Colonic mucosa (tissue), 4 donors: Measurements from ENCODE around the gene FAM78B. TPM values are rescaled to one million over a fixed set of nuclear protein-coding genes. Genes with fewer than 3 reads are reported as not detected.

Experiments used
- DNase-seq: peaks from one replicate; pipeline ENCODE4 v3.0.0-alpha.2; 2020
- H3K27ac ChIP-seq: fragments of 200-600 bp; one replicate; pipeline ENCODE4 v1.8.0; 2021
- H3K27me3 ChIP-seq: fragments of 200-600 bp; one replicate; pipeline ENCODE4 v1.8.0; 2021
- H3K36me3 ChIP-seq: fragments of 200-600 bp; one replicate; pipeline ENCODE4 v1.8.0; 2021
- H3K4me1 ChIP-seq: fragments of 200-600 bp; one replicate; pipeline ENCODE4 v1.8.0; 2021; ENCODE audit warnings: mild to moderate bottlenecking
- H3K4me3 ChIP-seq: fragments of 200-600 bp; one replicate; pipeline ENCODE4 v1.8.0; 2021
- H3K9ac ChIP-seq, 2 donors: one replicate each; pipeline ENCODE4 v1.7.0; 2013; ENCODE audit warnings: control low read depth in 2 of 2, low read depth in 2 of 2, low read length in 2 of 2
- H3K9me3 ChIP-seq: fragments of 200-600 bp; one replicate; pipeline ENCODE4 v1.8.0; 2021
- intact Hi-C: fragments of 100-400 bp; cut with DNase I; formaldehyde crosslinking; loops from one replicate; pipeline ENCODE4 v1.14.1; 2022
- total RNA-seq, 2 donors: library from RNA; stranded (reverse); fragmentation: NEBNext Ultra II Directional in 1 of 2; extraction: Animal tissue kit (Norgen Biotek cat#: 25700) in 1 of 2; gene quantifications; one replicate each; pipeline ENCODE4 v1.2.1, GENCODE V29; 2021
- TF ChIP-seq, protein P1 (sequence below): fragments of 200-600 bp; IDR thresholded peaks from one replicate; pipeline ENCODE4 v1.8.0; 2022; ENCODE audit warnings: antibody characterized with exemption, mild to moderate bottlenecking
- donor health status: healthy.
- donor health status: DM: no; HTN: no; CAD: no.
- donor health status: DM: no; HTN: no; CAD: no.

Gene FAM78B
- 1 to 10 TPM in 1 of 2 donors, under 1 TPM in 1; 0.69 to 1.2 TPM for total RNA-seq

DNA sequence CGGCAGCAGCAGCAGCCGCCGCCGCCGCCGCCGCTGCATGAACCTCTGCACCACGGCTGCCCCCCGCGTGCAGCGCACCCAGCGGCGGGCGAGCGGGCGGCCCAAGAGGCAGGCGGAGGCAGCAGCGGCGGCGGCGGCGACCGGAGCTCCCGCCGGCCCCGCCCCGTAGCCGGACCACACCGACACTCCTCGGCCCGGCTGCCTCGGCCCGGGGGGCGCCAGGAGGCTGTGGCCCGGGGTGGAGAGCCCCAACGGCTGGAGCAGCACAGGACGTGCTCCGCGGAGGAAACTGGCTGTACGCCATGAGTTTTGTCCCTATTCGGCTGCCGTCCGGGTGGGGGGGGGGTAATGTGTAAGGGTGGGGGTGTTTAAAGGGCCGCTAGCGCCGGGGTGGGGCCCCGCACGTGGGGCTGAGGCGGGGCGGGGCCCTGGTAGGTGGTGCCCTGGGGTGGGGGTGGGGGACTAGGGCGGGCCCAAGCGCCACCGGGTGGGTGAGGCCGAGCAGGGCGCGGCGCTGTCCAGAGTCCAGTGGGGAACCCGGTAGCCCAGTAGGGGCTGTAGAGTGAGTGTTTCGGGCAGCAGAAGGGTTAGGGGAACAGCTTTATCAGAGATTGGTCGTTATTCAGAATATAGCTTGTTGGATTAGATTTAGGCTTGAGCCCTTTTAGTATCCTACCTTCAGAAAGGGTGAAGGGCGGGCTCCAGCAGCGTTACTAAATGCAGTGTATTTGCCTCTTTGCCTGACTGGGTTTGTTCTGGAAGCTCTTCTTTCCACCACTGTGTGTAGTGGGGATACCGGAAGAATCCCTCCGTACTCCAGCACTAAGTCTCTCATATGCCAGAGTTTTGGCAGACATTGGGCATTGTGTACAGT, at the start of gene FAM78B:
TSS of gene FAM78B (minus strand) at position 304 of the 874 bp plus-strand sequence. CDS start 753 bp downstream, outside the sequence.
- TF ChIP-seq, protein P1, sequence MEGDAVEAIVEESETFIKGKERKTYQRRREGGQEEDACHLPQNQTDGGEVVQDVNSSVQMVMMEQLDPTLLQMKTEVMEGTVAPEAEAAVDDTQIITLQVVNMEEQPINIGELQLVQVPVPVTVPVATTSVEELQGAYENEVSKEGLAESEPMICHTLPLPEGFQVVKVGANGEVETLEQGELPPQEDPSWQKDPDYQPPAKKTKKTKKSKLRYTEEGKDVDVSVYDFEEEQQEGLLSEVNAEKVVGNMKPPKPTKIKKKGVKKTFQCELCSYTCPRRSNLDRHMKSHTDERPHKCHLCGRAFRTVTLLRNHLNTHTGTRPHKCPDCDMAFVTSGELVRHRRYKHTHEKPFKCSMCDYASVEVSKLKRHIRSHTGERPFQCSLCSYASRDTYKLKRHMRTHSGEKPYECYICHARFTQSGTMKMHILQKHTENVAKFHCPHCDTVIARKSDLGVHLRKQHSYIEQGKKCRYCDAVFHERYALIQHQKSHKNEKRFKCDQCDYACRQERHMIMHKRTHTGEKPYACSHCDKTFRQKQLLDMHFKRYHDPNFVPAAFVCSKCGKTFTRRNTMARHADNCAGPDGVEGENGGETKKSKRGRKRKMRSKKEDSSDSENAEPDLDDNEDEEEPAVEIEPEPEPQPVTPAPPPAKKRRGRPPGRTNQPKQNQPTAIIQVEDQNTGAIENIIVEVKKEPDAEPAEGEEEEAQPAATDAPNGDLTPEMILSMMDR, result no peak
- Histone ChIP-seq H3K27me3 (peaks cover 7% of the 10 kb centered on the region), H3K9ac (peak within 1 kb of the TSS; percentile 68 to 85), H3K4me1 (peaks cover 5% of the 10 kb centered on the region), H3K4me3 (peak within 1 kb of the TSS; percentile 37), H3K27ac (peak within 1 kb of the TSS; percentile 48), H3K9me3 (no peaks in the 10 kb centered on the region), H3K36me3 (no peaks in the 10 kb centered on the region)
- peak; percentile 81 for DNase-seq
- intact Hi-C loops, result loop anchor here (10.0 kb wide), 1 partner anchor 232 kb away; no protein-coding TSS in a partner anchor

GRCh38 chr1:166202546-166202945, 35.7 kb upstream of the FAM78B start:
- intact Hi-C loops, result no loop called here
- TF ChIP-seq, protein P1, result no peak

DNA sequence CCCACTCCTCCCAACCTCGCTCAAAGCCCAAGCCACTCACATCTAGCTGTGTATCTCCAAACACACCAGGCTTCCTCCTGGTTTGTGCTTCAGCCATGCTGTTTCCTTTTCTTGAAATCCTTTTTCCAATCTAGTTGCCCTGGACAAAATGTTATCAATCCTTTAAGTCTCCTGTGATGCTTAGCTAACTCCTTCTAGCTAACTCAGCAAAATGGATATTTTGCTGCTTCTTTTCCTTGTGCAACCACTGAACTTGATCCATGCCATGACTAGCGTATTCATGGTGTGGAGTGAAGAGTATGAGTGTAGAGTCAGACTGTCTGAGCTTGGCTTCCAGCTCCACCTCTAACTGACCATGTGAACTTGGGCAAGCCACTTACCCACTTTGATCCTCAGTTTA, 33.9 kb upstream of the FAM78B start:
- Histone ChIP-seq H3K9me3 (no peaks in the 10 kb centered on the region), H3K4me1 (no peaks in the 10 kb centered on the region), H3K9ac (no peak overlapping the region), H3K27me3 (no peaks in the 10 kb centered on the region), H3K4me3 (no peak overlapping the region), H3K27ac (no peak overlapping the region), H3K36me3 (no peaks in the 10 kb centered on the region)
- TF ChIP-seq, protein P1, result no peak
- no peak for DNase-seq
- intact Hi-C loops, result no loop called here

More at GRCh38 chr1:166202546-166202945, 35.7 kb upstream of the FAM78B start:
- H3K36me3 ChIP-seq, result no peaks in the 10 kb centered on the region
- no peak overlapping the region for H3K4me3 ChIP-seq
- no peak overlapping the region for H3K27ac ChIP-seq
- H3K9ac ChIP-seq, result no peak overlapping the region
- no peaks in the 10 kb centered on the region for H3K9me3 ChIP-seq
- DNase-seq, result no peak
- no peaks in the 10 kb centered on the region for H3K27me3 ChIP-seq
- no peaks in the 10 kb centered on the region for H3K4me1 ChIP-seq

GRCh38 chr1:166197597-166197996, 30.8 kb upstream of the FAM78B start:
- Histone ChIP-seq H3K4me1 (no peaks in the 10 kb centered on the region), H3K4me3 (no peak overlapping the region), H3K9ac (no peak overlapping the region), H3K27ac (no peak overlapping the region), H3K36me3 (no peaks in the 10 kb centered on the region), H3K27me3 (no peaks in the 10 kb centered on the region), H3K9me3 (no peaks in the 10 kb centered on the region)
- DNase-seq, result no peak
- TF ChIP-seq, protein P1, result no peak
- intact Hi-C loops, result no loop called here

DNA sequence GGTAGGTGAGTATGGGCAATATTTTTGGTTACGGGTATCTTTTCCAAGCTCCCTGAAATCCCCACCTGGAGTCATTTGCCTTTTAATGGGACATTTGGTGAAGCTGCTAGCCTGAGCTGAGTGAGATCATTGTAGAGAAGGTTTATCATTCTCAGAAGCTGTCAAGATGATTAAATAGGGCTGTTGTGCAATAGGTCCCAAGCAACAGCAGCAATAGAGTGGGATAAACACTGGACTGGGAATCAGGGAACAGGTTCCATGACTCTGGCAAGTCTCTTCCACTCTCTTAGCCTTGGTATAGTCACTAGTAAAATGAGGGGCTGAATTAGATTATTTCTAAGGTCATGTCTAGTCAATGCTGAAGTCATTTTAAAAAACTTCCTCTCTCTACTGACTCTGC, 30.3 kb upstream of the FAM78B start:
- H3K4me1 ChIP-seq, result no peaks in the 10 kb centered on the region
- no peak for DNase-seq

More for the DNA sequence above, 30.3 kb upstream of the FAM78B start:
- TF ChIP-seq, protein P1, result no peak
- Histone ChIP-seq H3K27ac (no peak overlapping the region), H3K9me3 (no peaks in the 10 kb centered on the region), H3K36me3 (no peaks in the 10 kb centered on the region), H3K4me3 (no peak overlapping the region), H3K9ac (no peak overlapping the region), H3K27me3 (no peaks in the 10 kb centered on the region)
- intact Hi-C loops, result no loop called here
